Uterus (tissue), 4 donors: ENCODE measurements around the gene PPHLN1. TPM values are rescaled to one million over a fixed set of nuclear protein-coding genes. Genes with fewer than 3 reads are reported as not detected.

Experiments used
- DNase-seq, 2 donors: peaks; one replicate each; pipeline ENCODE4 v3.0.0-alpha.2; 2019 to 2020
- H3K27ac ChIP-seq, 2 donors: fragments of 200-600 bp; sonication (generic); 1 replicate in 1 of 2; 2 replicates in 1 of 2; pipeline ENCODE4 v1.5.1; 2016 to 2018
- H3K27me3 ChIP-seq, 2 donors: fragments of 200-600 bp; sonication (generic); one replicate each; pipeline ENCODE4 v1.5.1; 2018 to 2019; ENCODE audit warnings: control low read depth in 1 of 2
- H3K36me3 ChIP-seq, 2 donors: fragments of 200-600 bp; sonication (generic); one replicate each; pipeline ENCODE4 v1.5.1; 2019; ENCODE audit warnings: control low read depth in 1 of 2
- H3K4me1 ChIP-seq, 2 donors: fragments of 200-600 bp; sonication (generic); one replicate each; pipeline ENCODE4 v1.5.1; 2018 to 2019; ENCODE audit warnings: control low read depth in 1 of 2
- H3K4me3 ChIP-seq, 2 donors: fragments of 200-600 bp; sonication (generic); 1 replicate in 1 of 2; 2 replicates in 1 of 2; pipeline ENCODE4 v1.5.1; 2018 to 2019; ENCODE audit warnings: mild to moderate bottlenecking in 1 of 2
- H3K9me3 ChIP-seq, 2 donors: fragments of 200-600 bp; sonication (generic); one replicate each; pipeline ENCODE4 v1.5.1; 2019; ENCODE audit warnings: control low read depth in 1 of 2
- POLR2A ChIP-seq, 2 donors: fragments of 450-650 bp; IDR thresholded peaks; one replicate each; pipeline ENCODE4 v1.6.1; 2016; ENCODE audit warnings: antibody characterized with exemption in 2 of 2, mild to moderate bottlenecking in 1 of 2, moderate library complexity in 1 of 2
- intact Hi-C: fragments of 100-400 bp; cut with DNase I; formaldehyde crosslinking; loops from one replicate; pipeline ENCODE4 v1.15.1; 2023; ENCODE audit warnings: low total_unique reads
- total RNA-seq, 4 donors: library from RNA; depleted of rRNA in 3 of 4; stranded (reverse); fragments of >200 nt in 3 of 4; gene quantifications; one replicate each; pipeline versions ENCODE4 v1.1.0 to v1.2.4, GENCODE V29; 2014 to 2023
- TF ChIP-seq, protein P1 (sequence below), 4 experiments: fragments of 200-600 bp in 2 of 4; fragments of 450-650 bp in 2 of 4; sonication (generic) in 2 of 4; IDR thresholded peaks; one replicate each; pipeline ENCODE4 v1.5.1; 2016 to 2019; ENCODE audit warnings: antibody characterized with exemption in 4 of 4, mild to moderate bottlenecking in 2 of 4, moderate library complexity in 1 of 4
- donor health status: DM: yes; HTN: yes; CAD: no.

The PPHLN1 gene
- total RNA-seq, 4 donors from 2014 or later, result 20.2 to 124 (median 53.3) TPM

DNA sequence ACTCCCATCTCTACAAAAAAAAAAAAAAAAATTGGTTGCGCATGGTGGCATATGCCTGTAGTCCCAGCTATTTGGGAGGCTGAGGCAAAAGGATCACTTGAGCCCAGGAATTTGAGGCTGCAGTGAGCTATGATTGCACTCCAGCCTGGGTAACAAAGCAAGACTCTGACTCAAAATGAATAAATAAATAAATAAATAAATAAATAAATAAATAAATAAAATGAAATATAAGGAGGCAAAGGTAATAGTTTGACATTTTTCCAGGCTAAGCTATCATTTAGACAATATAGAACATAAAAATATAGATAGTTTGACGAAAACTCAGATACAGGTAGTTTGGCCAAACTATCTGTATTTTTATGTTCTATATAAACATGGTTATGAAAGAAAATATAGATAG lies 40.5 kb upstream of the PPHLN1 start:
- Histone ChIP-seq H3K27me3 (no peaks in the 10 kb centered on the region), H3K27ac (no peak overlapping the region), H3K4me1 (no peaks in the 10 kb centered on the region), H3K9me3 (no peaks in the 10 kb centered on the region), H3K36me3 (no peaks in the 10 kb centered on the region), H3K4me3 (no peak overlapping the region)
- no peak for DNase-seq
- intact Hi-C loops, result no loop called here
- TF ChIP-seq, protein P1, sequence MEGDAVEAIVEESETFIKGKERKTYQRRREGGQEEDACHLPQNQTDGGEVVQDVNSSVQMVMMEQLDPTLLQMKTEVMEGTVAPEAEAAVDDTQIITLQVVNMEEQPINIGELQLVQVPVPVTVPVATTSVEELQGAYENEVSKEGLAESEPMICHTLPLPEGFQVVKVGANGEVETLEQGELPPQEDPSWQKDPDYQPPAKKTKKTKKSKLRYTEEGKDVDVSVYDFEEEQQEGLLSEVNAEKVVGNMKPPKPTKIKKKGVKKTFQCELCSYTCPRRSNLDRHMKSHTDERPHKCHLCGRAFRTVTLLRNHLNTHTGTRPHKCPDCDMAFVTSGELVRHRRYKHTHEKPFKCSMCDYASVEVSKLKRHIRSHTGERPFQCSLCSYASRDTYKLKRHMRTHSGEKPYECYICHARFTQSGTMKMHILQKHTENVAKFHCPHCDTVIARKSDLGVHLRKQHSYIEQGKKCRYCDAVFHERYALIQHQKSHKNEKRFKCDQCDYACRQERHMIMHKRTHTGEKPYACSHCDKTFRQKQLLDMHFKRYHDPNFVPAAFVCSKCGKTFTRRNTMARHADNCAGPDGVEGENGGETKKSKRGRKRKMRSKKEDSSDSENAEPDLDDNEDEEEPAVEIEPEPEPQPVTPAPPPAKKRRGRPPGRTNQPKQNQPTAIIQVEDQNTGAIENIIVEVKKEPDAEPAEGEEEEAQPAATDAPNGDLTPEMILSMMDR (IDR thresholded peaks at IDR 0.05), result no peak
- TF ChIP-seq POLR2A (IDR thresholded peaks at IDR 0.05), result no peak

DNA sequence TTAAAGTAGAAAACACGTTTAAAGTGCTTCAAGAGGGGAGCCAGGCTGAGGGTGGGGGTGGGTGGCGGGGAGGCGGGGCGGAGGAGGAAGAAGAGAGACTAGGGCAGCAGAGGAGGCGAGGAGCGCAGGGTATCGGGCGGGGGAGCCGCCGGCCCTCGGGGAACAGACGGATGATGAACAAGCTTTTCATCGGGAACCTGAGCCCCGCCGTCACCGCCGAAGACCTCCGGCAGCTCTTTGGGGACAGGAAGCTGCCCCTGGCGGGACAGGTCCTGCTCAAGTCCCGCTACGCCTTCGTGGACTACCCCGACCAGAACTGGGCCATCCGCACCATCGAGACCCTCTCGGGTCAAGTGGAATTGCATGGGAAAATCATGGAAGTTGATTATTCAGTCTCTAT lies 39.2 kb upstream of the PPHLN1 start:
- H3K36me3 ChIP-seq, result no peaks in the 10 kb centered on the region
- TF ChIP-seq POLR2A (IDR thresholded peaks at IDR 0.05), result no peak
- no peak for DNase-seq
- H3K27ac ChIP-seq, result no peak overlapping the region
- H3K9me3 ChIP-seq, result no peaks in the 10 kb centered on the region
- no peaks in the 10 kb centered on the region for H3K4me1 ChIP-seq
- no peak overlapping the region for H3K4me3 ChIP-seq
- H3K27me3 ChIP-seq, result no peaks in the 10 kb centered on the region
- intact Hi-C loops, result no loop called here

DNA sequence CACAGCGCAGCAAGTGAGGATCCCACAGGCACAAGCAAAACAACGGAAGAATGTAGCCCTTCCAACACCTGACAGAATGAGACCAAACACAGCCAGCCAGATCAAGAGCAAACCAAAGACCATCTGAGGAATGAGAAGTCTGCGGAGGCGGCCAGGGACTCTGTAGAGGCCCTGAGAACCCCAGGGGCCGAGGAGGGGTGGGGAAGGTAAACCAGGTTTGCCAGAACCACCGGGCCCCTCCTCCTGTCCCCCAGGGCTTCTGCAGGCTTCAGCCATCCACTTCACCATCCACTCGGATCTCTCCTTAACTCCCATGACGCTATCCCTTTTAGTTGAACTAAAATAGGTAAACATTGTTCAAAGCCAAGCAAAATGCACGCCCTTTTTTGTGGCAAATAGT lies 37.4 kb upstream of the PPHLN1 start:
- Histone ChIP-seq H3K36me3 (no peaks in the 10 kb centered on the region), H3K4me3 (no peak overlapping the region), H3K9me3 (no peaks in the 10 kb centered on the region), H3K4me1 (no peaks in the 10 kb centered on the region), H3K27me3 (no peaks in the 10 kb centered on the region), H3K27ac (no peak overlapping the region)
- intact Hi-C loops, result no loop called here
- TF ChIP-seq, protein P1 (IDR thresholded peaks at IDR 0.05), result no peak
- TF ChIP-seq POLR2A (IDR thresholded peaks at IDR 0.05), result no peak
- no peak for DNase-seq

DNA sequence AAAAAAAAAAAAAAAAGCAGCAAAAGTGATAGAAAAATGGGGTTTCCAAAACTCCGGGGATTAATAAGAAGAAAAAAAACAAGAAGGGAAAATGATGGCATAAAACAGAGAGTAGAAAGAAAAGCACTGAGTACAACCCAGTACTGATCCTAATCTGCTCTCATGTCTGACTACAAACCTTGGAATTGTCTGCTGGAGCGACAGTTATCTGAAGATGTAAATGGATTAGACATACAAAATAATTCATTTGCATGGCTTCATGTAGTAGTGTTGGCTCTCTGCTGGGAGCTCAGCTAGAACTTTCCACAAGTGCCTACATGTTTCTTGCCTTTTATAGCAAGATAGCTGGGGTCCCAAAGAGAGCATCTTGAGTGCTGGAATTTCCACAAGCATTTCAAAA lies 34.3 kb upstream of the PPHLN1 start:
- Histone ChIP-seq H3K9me3 (no peaks in the 10 kb centered on the region), H3K4me3 (no peak overlapping the region), H3K4me1 (no peaks in the 10 kb centered on the region), H3K36me3 (no peaks in the 10 kb centered on the region), H3K27ac (no peak overlapping the region), H3K27me3 (no peaks in the 10 kb centered on the region)
- no peak for DNase-seq
- intact Hi-C loops, result no loop called here
- TF ChIP-seq POLR2A (IDR thresholded peaks at IDR 0.05), result no peak
- TF ChIP-seq, protein P1 (IDR thresholded peaks at IDR 0.05), result no peak

DNA sequence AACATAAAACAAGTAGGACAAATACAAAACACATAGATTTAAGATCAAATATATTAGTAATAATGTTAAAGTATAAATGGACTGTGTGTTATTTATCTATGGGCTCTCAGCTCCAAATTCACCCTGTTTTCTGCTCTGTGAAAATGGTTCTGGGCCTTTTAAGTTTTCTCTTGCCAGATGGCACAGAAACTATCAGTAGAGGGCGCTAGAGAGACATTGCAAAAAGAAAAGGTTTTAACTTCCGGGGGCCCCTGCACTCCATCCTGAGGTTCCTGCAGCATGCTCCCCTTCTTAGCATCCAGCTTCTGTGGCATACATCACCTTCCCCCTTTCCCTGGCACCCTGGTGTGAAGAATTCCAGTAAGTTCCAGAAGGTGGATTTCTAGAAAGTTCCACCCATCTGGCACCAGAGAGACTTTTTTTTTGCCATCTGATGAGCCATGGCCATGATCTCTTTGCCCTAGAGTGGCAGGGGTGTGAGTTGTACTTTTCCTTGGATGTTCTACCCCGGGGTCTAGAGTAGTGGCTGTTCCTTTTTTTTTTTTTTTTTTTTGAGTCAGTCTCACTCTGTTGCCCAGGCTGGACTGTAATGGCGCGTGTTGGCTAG lies 29.4 kb upstream of the PPHLN1 start:
- Histone ChIP-seq H3K27me3 (no peaks in the 10 kb centered on the region), H3K4me3 (no peak overlapping the region), H3K36me3 (no peaks in the 10 kb centered on the region), H3K4me1 (no peaks in the 10 kb centered on the region), H3K27ac (no peak overlapping the region), H3K9me3 (no peaks in the 10 kb centered on the region)
- no peak for DNase-seq
- intact Hi-C loops, result no loop called here
- no peak for TF ChIP-seq POLR2A (IDR thresholded peaks at IDR 0.05)
- TF ChIP-seq, protein P1 (IDR thresholded peaks at IDR 0.05), result no peak

DNA sequence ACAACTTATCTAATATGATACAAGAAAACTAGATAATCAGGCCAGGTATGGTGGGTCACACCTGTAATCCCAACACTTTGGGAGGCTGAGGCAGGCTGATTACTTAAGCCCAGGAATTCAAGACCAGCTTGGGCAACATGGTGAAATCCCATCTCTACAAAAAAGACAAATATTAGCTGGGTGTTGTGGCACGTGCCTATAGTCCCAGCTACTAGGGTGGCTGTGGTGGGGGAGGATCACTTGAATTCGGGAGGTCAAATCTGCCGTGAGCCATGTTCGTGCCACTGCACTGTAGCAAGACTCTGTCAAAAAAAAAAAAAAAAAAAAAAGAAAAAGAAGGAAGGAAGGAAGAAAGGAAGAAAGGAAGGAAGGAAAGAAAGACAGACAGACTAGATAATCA lies 27.1 kb upstream of the PPHLN1 start:
- TF ChIP-seq, protein P1 (IDR thresholded peaks at IDR 0.05), result no peak
- TF ChIP-seq POLR2A (IDR thresholded peaks at IDR 0.05), result no peak
- Histone ChIP-seq H3K4me1 (no peaks in the 10 kb centered on the region), H3K36me3 (no peaks in the 10 kb centered on the region), H3K4me3 (no peak overlapping the region), H3K9me3 (no peaks in the 10 kb centered on the region), H3K27me3 (no peaks in the 10 kb centered on the region), H3K27ac (no peak overlapping the region)
- DNase-seq, result no peak
- intact Hi-C loops, result no loop called here
